Measurements from ENCODE around the gene SPRED1. TPM values are rescaled to one million over a fixed set of nuclear protein-coding genes. Genes with fewer than 3 reads are reported as not detected.

SPRED1 gene
- total RNA-seq, 2 experiments from 2014 or later, result 0.77 to 1.2 TPM

DNA sequence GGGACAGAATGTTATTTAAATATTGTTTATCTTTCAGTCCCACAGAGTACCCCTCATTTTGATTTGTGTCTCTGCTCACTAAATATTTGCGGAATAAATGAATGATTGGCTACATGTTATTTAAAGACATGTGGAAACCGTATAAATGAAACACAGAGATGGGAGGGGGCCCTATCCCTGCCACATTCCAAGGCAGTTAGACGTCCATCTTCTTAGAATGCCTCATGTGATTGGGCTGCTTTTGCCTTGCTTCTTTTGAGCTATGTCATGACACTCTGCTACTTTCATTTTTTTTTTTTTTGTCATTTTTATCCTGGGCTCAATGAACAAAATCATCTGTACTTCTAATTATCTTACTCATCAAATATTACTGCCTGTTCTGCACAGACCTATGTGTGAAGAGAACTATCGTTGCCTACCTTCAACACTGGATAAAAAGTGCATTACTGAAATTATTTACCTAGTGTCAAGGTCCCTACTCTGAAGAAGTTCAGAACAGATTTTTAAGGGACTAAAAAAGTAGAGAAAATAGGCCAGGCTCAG lies 117.4 kb downstream of the SPRED1 start:
- no peak for DNase-seq
- no peaks in the 10 kb centered on the region for H3K4me1 Mint-ChIP-seq
- H3K36me3 Mint-ChIP-seq, result no peaks in the 10 kb centered on the region
- ATAC-seq (ENCODE audit: low read depth), result no peak
- no peak overlapping the region for H3K27ac Mint-ChIP-seq
- POLR2A ChIA-PET, result no interaction called here
- no peaks in the 10 kb centered on the region for H3K9me3 Mint-ChIP-seq
- H3K27me3 Mint-ChIP-seq, result peaks cover 26% of the 10 kb centered on the region
- no peak overlapping the region for H3K4me3 Mint-ChIP-seq

DNA sequence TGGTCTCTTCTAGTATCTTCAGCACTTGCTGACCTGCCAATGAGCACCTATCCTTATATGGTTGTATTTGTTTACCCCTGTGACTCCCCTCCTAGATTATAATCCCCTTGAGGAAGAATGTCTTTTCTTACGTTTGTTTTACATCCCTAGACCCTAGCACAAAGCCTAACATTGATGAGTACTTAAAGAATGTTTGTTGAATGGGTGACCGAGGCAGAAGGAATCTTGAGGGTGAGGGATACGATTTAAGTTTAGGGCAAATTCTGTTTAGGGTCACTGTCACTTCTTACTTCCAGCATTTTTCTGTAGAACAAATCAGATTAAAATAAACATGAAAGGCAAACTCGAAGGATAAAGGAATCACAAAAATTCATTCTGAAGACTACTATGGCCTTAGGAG lies 120.4 kb downstream of the SPRED1 start:
- POLR2A ChIA-PET, result no interaction called here
- no peak for ATAC-seq (ENCODE audit: low read depth)
- peaks cover 33% of the 10 kb centered on the region for H3K27me3 Mint-ChIP-seq
- H3K4me1 Mint-ChIP-seq, result no peaks in the 10 kb centered on the region
- no peak overlapping the region for H3K27ac Mint-ChIP-seq
- DNase-seq, result no peak
- no peaks in the 10 kb centered on the region for H3K9me3 Mint-ChIP-seq
- H3K36me3 Mint-ChIP-seq, result no peaks in the 10 kb centered on the region
- H3K4me3 Mint-ChIP-seq, result no peak overlapping the region

DNA sequence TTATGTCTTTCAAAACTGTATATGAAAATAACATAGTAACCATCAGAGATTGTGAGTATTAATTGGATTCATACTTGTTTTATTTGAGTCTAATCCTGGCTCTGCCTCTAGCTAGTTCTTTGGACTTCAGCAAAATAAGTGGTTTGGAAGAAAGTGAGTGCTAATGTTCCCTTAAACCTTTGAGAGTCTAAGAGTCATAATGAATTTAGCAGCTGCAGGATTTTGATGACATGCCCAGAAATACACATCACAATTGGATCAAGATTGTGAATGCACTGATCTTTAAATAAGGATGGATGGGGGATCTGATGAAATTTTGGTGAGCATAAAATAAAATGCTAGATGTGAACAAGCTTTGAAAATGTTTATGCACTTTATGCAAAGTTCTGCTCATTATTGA lies 121.4 kb downstream of the SPRED1 start:
- ATAC-seq (ENCODE audit: low read depth) (no peak), DNase-seq (no peak)
- H3K4me3 Mint-ChIP-seq, result no peak overlapping the region
- no peaks in the 10 kb centered on the region for H3K4me1 Mint-ChIP-seq
- H3K36me3 Mint-ChIP-seq, result no peaks in the 10 kb centered on the region
- POLR2A ChIA-PET, result no interaction called here
- H3K27me3 Mint-ChIP-seq, result peaks cover 24% of the 10 kb centered on the region
- no peak overlapping the region for H3K27ac Mint-ChIP-seq
- no peaks in the 10 kb centered on the region for H3K9me3 Mint-ChIP-seq

DNA sequence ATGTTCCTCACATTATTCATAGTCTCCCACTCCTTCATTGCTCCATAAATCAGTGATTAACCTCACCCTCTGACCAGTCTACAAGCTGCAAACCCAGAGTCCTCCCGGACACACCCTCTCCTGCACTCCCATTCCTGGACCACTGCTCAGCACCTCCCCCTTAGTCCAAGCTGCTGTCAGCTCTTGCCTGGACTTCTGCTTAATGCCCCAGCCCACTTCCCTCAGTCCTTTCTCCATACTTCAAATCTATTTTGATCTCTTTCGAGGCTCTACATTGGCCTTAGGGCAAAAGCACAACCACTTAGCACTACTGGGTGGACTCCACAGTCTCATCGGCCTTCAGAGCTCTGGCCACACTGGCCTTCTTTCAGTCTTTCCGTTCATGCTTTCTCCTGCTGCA lies 121.9 kb downstream of the SPRED1 start:
- H3K4me3 Mint-ChIP-seq, result no peak overlapping the region
- POLR2A ChIA-PET, result no interaction called here
- no peaks in the 10 kb centered on the region for H3K4me1 Mint-ChIP-seq

DNA sequence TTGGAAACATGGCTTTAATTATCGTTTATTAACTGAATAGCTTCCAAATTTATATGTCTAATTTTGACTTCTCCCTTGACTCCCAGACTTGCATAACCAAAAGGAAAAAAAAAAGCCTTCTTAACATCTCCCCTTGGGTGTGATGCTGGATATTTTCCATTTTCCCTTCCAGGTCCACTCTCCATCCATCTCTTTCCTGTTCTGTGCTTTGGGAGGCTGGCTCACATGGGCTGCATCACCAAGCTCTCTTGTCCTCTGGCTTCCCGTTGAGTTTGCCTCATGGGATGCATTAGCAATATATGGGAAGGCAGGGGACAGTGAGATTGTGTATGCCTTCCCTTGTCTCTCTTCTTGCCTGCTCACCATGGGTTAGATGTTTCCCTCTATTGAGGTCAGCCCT lies 123.4 kb downstream of the SPRED1 start:
- DNase-seq (no peak), ATAC-seq (ENCODE audit: low read depth) (no peak)
- Mint-ChIP-seq H3K27ac (no peak overlapping the region), H3K9me3 (no peaks in the 10 kb centered on the region), H3K36me3 (no peaks in the 10 kb centered on the region), H3K4me3 (no peak overlapping the region), H3K4me1 (no peaks in the 10 kb centered on the region), H3K27me3 (peaks cover 34% of the 10 kb centered on the region)
- POLR2A ChIA-PET, result no interaction called here

More for the DNA sequence above, 121.9 kb downstream of the SPRED1 start:
- Mint-ChIP-seq H3K36me3 (no peaks in the 10 kb centered on the region), H3K27me3 (peaks cover 25% of the 10 kb centered on the region), H3K9me3 (no peaks in the 10 kb centered on the region), H3K27ac (no peak overlapping the region)
- no peak for ATAC-seq (ENCODE audit: low read depth)
- DNase-seq, result no peak

DNA sequence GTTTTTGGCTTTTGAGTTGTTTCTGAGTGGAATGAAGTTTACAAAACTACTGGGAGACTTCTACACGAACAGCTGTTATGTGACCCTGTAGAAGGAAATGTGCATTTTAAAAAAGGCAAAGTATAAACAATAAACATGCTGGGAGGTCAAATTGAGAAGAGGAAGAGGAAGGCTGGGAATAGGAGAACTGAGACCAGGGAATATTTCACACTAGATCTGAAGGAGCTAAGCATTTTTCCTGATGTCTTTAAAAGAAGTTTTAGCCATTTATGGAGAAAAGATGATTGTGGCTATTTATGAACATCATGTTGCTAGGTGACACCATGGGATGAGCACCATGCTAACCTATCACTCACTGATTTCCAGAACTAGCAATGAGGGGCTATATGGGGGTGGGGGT lies 125.0 kb downstream of the SPRED1 start:
- POLR2A ChIA-PET, result no interaction called here
- H3K4me3 Mint-ChIP-seq, result no peak overlapping the region
- peaks cover 34% of the 10 kb centered on the region for H3K27me3 Mint-ChIP-seq

DNA sequence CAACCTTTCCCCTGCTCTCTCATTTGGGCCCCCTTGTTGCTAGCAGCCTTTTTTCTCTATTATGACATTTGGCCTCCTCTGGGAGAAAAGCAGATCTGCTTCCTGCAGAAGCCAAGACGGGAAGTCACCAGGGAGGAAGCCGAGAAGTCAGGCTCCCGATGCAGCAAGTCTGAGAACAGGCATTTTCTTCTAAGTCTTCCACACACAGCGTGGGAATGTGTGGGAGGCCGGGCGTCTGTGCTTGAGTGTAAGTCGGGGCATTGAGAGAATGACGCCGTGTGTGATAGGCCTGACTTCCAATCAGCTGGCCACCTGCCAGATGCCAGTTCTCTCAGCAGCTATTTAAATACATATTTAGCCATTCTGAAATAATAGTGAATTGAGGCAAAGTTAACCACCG lies 125.5 kb downstream of the SPRED1 start:
- POLR2A ChIA-PET, result no interaction called here
- peaks cover 34% of the 10 kb centered on the region for H3K27me3 Mint-ChIP-seq
- no peak for DNase-seq
- H3K27ac Mint-ChIP-seq, result no peak overlapping the region
- no peak for ATAC-seq (ENCODE audit: low read depth)
- no peaks in the 10 kb centered on the region for H3K36me3 Mint-ChIP-seq
- H3K9me3 Mint-ChIP-seq, result no peaks in the 10 kb centered on the region
- H3K4me1 Mint-ChIP-seq, result no peaks in the 10 kb centered on the region
- no peak overlapping the region for H3K4me3 Mint-ChIP-seq

More for the DNA sequence above, 125.0 kb downstream of the SPRED1 start:
- no peak for DNase-seq
- ATAC-seq (ENCODE audit: low read depth), result no peak
- H3K4me1 Mint-ChIP-seq, result no peaks in the 10 kb centered on the region
- H3K36me3 Mint-ChIP-seq, result no peaks in the 10 kb centered on the region
- H3K27ac Mint-ChIP-seq, result no peak overlapping the region
- no peaks in the 10 kb centered on the region for H3K9me3 Mint-ChIP-seq

DNA sequence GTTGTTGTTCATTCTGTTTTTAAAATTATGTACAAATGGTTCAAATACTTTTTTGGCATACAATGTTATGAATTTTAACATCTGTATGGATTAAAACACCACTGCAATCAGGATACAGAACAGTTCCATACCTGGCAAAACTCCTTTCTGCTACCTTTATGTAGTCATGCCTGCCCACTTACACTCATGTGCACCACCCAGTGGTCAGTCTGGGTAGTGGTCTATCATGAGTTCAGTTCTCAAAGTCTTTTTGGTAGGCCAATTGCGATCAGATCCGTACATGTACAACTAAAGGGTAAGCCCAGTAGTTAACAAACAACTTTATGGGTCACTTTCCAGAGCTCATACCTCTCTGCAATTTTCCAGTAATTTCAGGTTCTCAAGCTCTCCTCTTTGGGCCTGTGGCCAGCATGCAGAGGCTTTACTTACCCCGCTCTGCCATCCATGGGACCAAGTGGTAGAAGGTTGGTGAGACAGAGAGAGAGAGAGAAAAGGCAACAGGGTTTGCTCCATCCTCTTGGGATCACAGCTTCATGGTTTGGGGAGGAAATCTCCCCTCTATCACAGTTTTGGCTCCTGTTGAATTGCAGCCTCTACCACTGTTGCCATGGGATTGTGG lies 137.4 kb downstream of the SPRED1 start:
- H3K4me1 Mint-ChIP-seq, result no peaks in the 10 kb centered on the region
- no peak overlapping the region for H3K4me3 Mint-ChIP-seq
- peak; percentile 74 for ATAC-seq (ENCODE audit: low read depth)

DNA sequence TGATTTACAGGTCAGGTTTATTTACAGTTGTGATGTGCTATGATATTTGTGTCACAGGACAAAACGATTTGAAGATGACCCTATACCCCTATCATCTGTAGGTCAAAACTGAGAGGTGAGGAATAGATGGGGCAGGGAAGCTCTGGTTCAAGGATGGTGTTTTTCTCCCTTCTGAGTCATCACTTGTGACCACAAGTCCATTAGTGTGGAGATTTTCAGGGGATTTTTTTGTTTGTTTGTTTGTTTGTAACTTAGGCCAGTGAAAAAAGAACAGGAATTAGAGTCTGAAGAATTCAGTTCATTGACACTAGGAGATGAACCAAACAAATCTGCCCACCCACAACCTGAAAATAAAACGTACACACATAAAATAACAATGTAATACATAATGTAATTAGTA lies 138.6 kb downstream of the SPRED1 start:
- POLR2A ChIA-PET, result no interaction called here
- Mint-ChIP-seq H3K36me3 (no peaks in the 10 kb centered on the region), H3K4me3 (no peak overlapping the region), H3K4me1 (no peaks in the 10 kb centered on the region), H3K9me3 (no peaks in the 10 kb centered on the region), H3K27ac (no peak overlapping the region), H3K27me3 (peaks cover 29% of the 10 kb centered on the region)
- ATAC-seq (ENCODE audit: low read depth), result no peak
- no peak for DNase-seq

More for the DNA sequence above, 137.4 kb downstream of the SPRED1 start:
- no peaks in the 10 kb centered on the region for H3K9me3 Mint-ChIP-seq
- peaks cover 21% of the 10 kb centered on the region for H3K27me3 Mint-ChIP-seq
- POLR2A ChIA-PET, result no interaction called here
- no peaks in the 10 kb centered on the region for H3K36me3 Mint-ChIP-seq
- DNase-seq, result peak; percentile 53
- H3K27ac Mint-ChIP-seq, result no peak overlapping the region

DNA sequence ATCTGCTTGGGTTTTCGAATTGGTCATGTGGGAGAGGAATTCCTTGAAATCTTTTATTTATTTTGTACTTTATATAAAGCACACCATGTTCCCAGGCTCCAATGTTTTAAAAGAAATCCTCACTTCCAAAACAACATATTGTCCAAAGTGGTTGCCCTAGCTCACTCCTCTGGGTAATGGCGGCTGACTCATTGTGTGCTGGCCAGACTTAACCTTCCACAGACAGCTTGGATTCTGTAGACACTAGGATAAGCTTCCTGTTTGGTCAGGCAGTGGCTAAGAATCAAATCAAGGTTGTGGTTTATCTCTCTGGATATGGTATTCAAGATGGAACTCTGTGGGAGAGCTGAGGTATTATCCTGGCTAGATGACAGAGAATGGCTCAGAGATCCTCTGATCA lies 145.5 kb downstream of the SPRED1 start:
- ATAC-seq (ENCODE audit: low read depth), result no peak
- no peak overlapping the region for H3K27ac Mint-ChIP-seq
- H3K4me3 Mint-ChIP-seq, result no peak overlapping the region
- peaks cover 33% of the 10 kb centered on the region for H3K27me3 Mint-ChIP-seq
- no peak for DNase-seq
- H3K36me3 Mint-ChIP-seq, result no peaks in the 10 kb centered on the region
- no peaks in the 10 kb centered on the region for H3K9me3 Mint-ChIP-seq
- POLR2A ChIA-PET, result no interaction called here
- no peaks in the 10 kb centered on the region for H3K4me1 Mint-ChIP-seq

DNA sequence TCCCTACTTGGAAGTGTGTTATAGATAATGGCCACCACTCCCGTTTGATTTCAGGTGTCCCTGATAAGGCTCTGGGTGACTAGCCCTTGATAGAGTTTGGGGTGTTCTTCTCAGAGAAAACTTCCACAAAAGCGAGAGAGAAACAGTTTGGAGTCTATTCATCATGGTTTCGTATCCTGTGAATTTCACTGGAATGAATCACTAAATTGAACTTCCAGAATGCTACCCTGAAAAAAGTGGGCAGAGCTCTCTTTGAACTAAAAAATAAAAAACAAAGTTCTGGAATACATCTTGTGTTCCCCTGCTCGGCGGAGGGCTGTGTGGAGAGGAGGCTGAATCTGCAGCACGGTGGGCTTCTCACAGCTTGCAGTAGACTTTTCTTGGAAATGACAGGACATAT lies 148.5 kb downstream of the SPRED1 start:
- DNase-seq, result no peak
- H3K4me3 Mint-ChIP-seq, result no peak overlapping the region
- H3K9me3 Mint-ChIP-seq, result no peaks in the 10 kb centered on the region
- no peak for ATAC-seq (ENCODE audit: low read depth)
- no peak overlapping the region for H3K27ac Mint-ChIP-seq
- H3K27me3 Mint-ChIP-seq, result peaks cover 18% of the 10 kb centered on the region
- POLR2A ChIA-PET, result no interaction called here
- no peaks in the 10 kb centered on the region for H3K36me3 Mint-ChIP-seq
- H3K4me1 Mint-ChIP-seq, result no peaks in the 10 kb centered on the region

DNA sequence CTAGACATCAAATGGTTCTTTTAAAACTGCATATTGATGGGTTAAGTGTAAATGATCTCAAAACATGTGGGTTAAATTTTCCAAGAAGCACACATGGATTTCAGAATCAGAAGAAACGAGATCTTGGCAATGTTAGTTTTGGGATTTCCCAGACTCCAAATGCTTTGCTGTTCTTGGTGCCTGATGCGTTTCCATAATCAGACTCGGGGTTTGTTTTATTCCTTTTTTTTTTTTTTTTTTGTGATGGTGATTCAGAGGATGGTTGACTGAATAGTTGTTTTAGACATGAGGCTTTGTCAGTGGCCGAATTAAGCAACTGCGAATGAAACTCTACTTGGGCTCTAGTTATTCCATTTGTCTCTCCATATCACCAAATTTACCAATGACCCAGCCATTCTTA lies 149.1 kb downstream of the SPRED1 start:
- Mint-ChIP-seq H3K4me1 (no peaks in the 10 kb centered on the region), H3K27me3 (peaks cover 20% of the 10 kb centered on the region), H3K36me3 (no peaks in the 10 kb centered on the region), H3K9me3 (no peaks in the 10 kb centered on the region), H3K4me3 (no peak overlapping the region), H3K27ac (no peak overlapping the region)
- no peak for DNase-seq
- POLR2A ChIA-PET, result no interaction called here
- no peak for ATAC-seq (ENCODE audit: low read depth)

DNA sequence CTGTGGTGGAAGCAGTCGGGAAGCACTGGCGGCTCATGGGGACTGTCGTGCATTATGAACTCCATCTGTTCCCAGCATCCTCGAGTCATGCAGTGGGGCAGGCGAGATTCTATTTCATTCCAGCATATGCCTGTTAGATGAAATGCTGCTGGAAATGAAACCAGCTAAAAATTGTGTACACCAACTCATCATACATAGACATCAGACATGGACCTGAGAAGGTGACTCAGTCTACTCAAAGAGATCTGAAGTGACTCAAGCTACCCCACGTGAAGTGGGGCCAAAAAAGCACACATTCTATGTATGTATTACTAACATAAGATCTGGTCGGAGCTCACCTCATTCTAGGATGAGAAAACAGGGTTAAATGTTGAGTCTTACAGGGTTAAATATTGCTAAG lies 153.8 kb downstream of the SPRED1 start:
- no peak for ATAC-seq (ENCODE audit: low read depth)
- Mint-ChIP-seq H3K27ac (no peak overlapping the region), H3K27me3 (peaks cover 16% of the 10 kb centered on the region), H3K9me3 (no peaks in the 10 kb centered on the region), H3K4me1 (no peaks in the 10 kb centered on the region), H3K4me3 (no peak overlapping the region), H3K36me3 (no peaks in the 10 kb centered on the region)
- POLR2A ChIA-PET, result no interaction called here
- no peak for DNase-seq

Measured in activated naive CD8-positive, alpha-beta T cell treated with anti-CD3 and anti-CD28 coated beads, Interleukin-2, amount 10 ng/mL, durations not matched to agents 7 days and 5 days (primary cell).